COLO668 (cell line): ENCODE data around the gene UBE2E2.
"Not testable (repeated sequence)": the region's sequence is repeated elsewhere in the genome, so short reads cannot be mapped to it uniquely, and the experiment has no call there.

Experiments used
- DNase-seq: peaks from one replicate; lab custom pipeline; 2025; ENCODE audit not compliant: unreplicated experiment; lab: John Stamatoyannopoulos, UW

Gene UBE2E2

GRCh38 chr3:23202921-23203707, at the start of gene UBE2E2:
TSS of gene UBE2E2 (plus strand) at chr3:23203327.
- DNase-seq: peak; percentile 86

GRCh38 chr3:23153436-23153835, 49.7 kb upstream of the UBE2E2 start:
- no peak for DNase-seq

- no peak for DNase-seq
Observed at GRCh38 chr3:23157331-23157730, 45.8 kb upstream of the UBE2E2 start.

GRCh38 chr3:23159929-23160328, 43.2 kb upstream of the UBE2E2 start:
- DNase-seq: no peak

- DNase-seq: no peak
Observed at GRCh38 chr3:23161308-23161707, 41.8 kb upstream of the UBE2E2 start.

GRCh38 chr3:23161896-23162570, 41.1 kb upstream of the UBE2E2 start:
- DNase-seq: no peak

- peak; percentile 3 for DNase-seq
Observed at GRCh38 chr3:23162934-23163333, 40.2 kb upstream of the UBE2E2 start.

GRCh38 chr3:23164746-23165145, 38.4 kb upstream of the UBE2E2 start:
- no peak for DNase-seq

- no peak for DNase-seq
Observed at GRCh38 chr3:23165571-23165970, 37.6 kb upstream of the UBE2E2 start.

- no peak for DNase-seq
Observed at GRCh38 chr3:23166276-23166675, 36.9 kb upstream of the UBE2E2 start.

- DNase-seq: no peak
Observed at GRCh38 chr3:23166845-23167244, 36.3 kb upstream of the UBE2E2 start.

GRCh38 chr3:23169551-23169950, 33.6 kb upstream of the UBE2E2 start:
- no peak for DNase-seq

GRCh38 chr3:23170291-23170690, 32.8 kb upstream of the UBE2E2 start:
- DNase-seq: no peak

- no peak for DNase-seq
Observed at GRCh38 chr3:23172059-23172458, 31.1 kb upstream of the UBE2E2 start.

GRCh38 chr3:23174426-23175039, 28.6 kb upstream of the UBE2E2 start:
- peak; percentile 3 for DNase-seq

- no peak for DNase-seq
Observed at GRCh38 chr3:23175341-23176083, 27.6 kb upstream of the UBE2E2 start.

GRCh38 chr3:23176839-23177238, 26.3 kb upstream of the UBE2E2 start:
- DNase-seq: not testable (repeated sequence)

GRCh38 chr3:23182996-23183513, 20.1 kb upstream of the UBE2E2 start:
- no peak for DNase-seq

GRCh38 chr3:23183731-23184130, 19.4 kb upstream of the UBE2E2 start:
- DNase-seq: peak; percentile 3

- DNase-seq: no peak
Observed at GRCh38 chr3:23185861-23186260, 17.3 kb upstream of the UBE2E2 start.

- no peak for DNase-seq
Observed at GRCh38 chr3:23189187-23189586, 13.9 kb upstream of the UBE2E2 start.
